OCI-LY1 (cell line): Measurements from ENCODE around the gene LMBR1.

Source experiments
- CTCF ChIP-seq: fragments of 200-600 bp; sonication (generic), shearing (Covaris generic); IDR thresholded peaks from 2 replicates; pipeline ENCODE4 v1.5.1; 2017; ENCODE audit warnings: mild to moderate bottlenecking, antibody characterized with exemption, low read length, moderate library complexity, mixed read lengths
- EZH2 ChIP-seq: fragments of 200-600 bp; sonication (generic), shearing (Covaris generic); IDR thresholded peaks from 2 replicates; pipeline ENCODE4 v1.8.0; 2017; ENCODE audit warnings: borderline replicate concordance, mixed run types, mild to moderate bottlenecking, antibody characterized with exemption, low read length, moderate library complexity, mixed read lengths

GRCh38 chr7:156919132-156919713, 26.2 kb upstream of the LMBR1 start:
- TF ChIP-seq CTCF, result no peak
- TF ChIP-seq EZH2, result no peak
